ENCODE data around the gene DAGLA.
A peak's percentile ranks its signal among the peaks of the same experiment; 100 is the strongest.

DAGLA gene

GRCh38 chr11:61782841-61783240, 102.7 kb downstream of the DAGLA start:
- DNase-seq: no peak

GRCh38 chr11:61783717-61784505, 103.7 kb downstream of the DAGLA start:
- DNase-seq: no peak

DNA sequence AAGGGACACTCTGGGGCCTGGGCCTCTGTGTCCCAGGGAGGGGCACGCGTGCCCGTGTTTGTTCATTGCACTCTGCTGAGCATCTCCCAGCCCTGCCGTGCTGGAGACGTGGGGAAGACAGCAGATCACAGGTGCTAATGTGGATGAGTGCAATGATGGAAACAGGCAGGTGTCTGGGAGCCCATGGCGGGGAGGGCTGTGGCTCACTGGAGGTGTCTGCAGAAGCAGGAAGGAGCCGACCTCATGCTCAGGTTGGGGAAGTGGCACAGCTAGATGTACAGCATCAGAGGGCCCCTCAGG, 104.3 kb downstream of the DAGLA start:
- DNase-seq: no peak

DNA sequence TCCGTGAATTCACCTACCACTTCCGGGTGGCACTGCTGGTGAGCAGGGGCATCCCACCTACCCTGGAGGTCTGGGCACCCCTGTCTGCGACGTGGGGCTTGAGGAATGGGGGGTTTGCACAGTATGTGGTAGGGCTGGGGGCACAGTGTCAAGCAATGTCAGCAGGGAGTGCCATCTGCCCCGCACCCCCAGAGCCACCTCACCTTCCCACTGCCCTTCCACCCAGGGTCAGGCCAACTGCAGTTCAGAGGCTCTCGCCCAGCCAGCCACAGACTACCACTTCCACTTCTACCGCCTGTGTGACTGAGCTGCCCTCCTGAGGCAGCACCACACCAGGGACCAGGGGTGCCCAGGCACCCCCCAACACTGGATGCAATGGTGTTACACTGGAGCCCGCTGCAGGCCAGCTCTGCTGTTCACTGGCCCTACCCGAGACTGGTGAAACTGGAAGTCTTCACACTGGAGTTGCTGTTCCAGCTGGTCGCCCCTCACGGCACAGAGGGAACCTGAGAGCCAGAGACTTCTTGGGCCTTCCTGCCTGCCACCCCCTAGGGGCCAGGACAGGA, 105.7 kb downstream of the DAGLA start:
- DNase-seq: no peak

GRCh38 chr11:61787928-61788491, 107.8 kb downstream of the DAGLA start:
- peak; percentile 27 for DNase-seq

DNA sequence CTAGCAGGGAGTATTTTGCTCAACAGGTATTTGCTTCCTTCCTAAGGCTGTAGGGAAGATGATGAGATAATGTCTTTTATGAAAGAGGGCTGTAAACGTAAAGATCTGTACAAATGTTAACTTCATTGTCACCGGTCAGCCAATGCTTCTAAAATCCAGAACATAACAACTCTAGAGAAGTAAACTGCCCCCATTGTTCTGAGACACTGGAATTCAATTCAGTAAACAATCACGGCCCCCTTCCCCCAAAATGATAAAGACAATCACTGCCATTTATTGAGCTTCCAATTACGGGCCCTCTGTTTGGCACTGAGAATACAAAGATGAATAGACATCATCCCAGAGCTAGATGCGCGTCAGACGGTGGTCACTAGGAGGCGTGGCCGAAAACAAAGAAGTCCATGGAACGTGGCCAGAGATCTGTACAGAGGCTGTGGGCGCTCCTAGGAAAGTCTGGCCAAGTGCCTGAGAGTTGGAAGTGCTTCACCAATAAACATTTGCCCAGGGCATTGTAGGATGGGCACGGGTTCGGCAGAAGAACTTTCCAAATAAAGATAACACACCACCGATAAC, 111.6 kb downstream of the DAGLA start:
- DNase-seq: peak; percentile 58

DNA sequence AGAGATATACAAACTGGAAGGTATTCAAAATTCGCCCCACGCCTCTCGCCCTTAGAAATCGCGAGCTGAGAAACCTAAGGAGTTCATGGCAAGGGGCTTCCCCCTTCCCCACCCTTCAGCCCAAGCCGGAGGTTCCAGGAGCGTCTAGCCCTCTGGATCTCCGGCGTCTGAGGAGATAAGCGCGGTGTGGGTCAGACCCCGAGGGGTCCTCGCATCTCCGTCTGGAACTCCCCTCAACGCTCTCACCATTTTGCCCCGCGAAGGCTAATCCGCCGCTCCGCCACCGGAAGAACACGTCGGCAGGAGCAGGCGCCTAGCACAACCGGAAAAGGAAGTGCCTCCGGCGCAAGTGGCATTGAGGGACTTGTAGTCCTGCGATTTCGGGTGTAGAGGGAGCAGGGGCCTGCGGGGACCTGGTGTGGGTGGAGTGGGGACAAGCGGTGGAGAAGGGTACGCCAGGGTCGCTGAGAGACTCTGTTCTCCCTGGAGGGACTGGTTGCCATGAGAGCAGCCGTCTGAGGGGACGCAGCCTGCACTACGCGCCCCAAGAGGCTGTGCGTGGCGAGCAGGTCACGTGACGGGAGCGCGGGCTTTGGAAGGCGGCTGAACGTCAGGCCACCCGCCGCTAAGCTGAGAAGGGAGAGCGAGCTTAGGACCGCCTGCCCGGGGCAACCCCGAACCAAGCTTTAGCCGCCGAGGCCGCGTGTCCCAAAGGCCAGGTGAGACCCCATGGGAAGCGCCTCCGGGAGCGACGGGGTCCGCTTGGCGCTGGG, 112.3 kb downstream of the DAGLA start, which contains the start of the genes FEN1 and TMEM258:
FEN1 (plus strand) TSS at position 602 of the 773 bp plus-strand sequence. CDS start 2,451 bp downstream, outside the sequence.
TMEM258 (minus strand) TSS at position 290 of the 773 bp plus-strand sequence; CDS start at position 249, 41 bp downstream.
- peak; percentile 93 for DNase-seq

- no peak for DNase-seq
Observed at GRCh38 chr11:61793083-61793828, 113.1 kb downstream of the DAGLA start.

DNA sequence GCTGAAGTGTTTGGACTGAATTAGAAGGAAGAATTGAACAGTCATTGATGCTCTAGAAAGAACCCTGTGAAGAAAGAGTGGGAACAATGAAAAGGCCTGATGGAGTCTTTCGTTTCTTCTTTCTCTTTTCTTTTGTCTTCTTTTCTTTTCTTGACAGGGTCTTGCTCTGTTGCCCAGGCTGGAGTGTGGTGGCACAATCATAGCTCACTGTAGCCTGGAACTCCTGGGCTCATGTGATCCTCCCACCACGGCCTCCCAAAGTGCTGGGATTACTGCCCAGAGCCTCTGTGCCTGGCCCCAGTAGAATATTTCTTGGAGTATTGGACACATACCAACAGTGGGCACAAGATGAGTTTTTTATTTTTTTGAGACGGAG, 113.6 kb downstream of the DAGLA start:
- no peak for DNase-seq

DNA sequence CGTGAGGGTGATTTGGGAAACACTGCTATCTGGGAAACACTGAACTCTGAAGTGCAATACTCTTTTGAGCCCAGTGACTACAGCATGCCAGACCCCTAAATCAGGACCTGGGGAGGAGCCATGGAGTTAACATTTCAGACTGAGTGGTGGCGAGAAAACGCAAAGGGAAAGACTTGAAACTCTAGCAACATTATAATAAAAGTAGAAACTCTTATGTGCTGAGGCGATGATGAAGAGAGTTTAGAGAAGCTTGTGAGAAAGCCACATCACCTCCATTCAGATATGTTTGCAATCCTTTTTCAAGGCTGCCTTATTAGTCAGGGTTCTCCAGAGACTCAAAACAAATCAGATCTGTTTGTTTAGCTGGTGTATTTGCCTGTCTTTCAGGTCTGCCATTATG, 114.4 kb downstream of the DAGLA start:
- DNase-seq: no peak

DNA sequence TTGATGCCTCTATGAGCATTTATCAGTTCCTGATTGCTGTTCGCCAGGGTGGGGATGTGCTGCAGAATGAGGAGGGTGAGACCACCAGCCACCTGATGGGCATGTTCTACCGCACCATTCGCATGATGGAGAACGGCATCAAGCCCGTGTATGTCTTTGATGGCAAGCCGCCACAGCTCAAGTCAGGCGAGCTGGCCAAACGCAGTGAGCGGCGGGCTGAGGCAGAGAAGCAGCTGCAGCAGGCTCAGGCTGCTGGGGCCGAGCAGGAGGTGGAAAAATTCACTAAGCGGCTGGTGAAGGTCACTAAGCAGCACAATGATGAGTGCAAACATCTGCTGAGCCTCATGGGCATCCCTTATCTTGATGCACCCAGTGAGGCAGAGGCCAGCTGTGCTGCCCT, 115.3 kb downstream of the DAGLA start:
- no peak for DNase-seq

DNA sequence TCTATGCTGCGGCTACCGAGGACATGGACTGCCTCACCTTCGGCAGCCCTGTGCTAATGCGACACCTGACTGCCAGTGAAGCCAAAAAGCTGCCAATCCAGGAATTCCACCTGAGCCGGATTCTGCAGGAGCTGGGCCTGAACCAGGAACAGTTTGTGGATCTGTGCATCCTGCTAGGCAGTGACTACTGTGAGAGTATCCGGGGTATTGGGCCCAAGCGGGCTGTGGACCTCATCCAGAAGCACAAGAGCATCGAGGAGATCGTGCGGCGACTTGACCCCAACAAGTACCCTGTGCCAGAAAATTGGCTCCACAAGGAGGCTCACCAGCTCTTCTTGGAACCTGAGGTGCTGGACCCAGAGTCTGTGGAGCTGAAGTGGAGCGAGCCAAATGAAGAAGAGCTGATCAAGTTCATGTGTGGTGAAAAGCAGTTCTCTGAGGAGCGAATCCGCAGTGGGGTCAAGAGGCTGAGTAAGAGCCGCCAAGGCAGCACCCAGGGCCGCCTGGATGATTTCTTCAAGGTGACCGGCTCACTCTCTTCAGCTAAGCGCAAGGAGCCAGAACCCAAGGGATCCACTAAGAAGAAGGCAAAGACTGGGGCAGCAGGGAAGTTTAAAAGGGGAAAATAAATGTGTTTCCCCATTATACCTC, 115.8 kb downstream of the DAGLA start:
- no peak for DNase-seq

Data from activated CD4-positive, alpha-beta T cell treated with anti-CD3 and anti-CD28 coated beads, Interleukin-10, Interleukin-2, amounts not matched to agents 100 ng/mL and 50 ng/mL, durations not matched to agents 16 hours and 8 hours (primary cell).